Neural progenitor cell (in vitro differentiated cells): ENCODE results near the gene BCKDK. TPM values are rescaled to one million over a fixed set of nuclear protein-coding genes. Genes with fewer than 3 reads are reported as not detected.
"Not testable (repeated sequence)": the region's sequence is repeated elsewhere in the genome, so short reads cannot be mapped to it uniquely, and the experiment has no call there.

Source experiments
- DNase-seq: peaks from one replicate; pipeline ENCODE4 v3.0.0-alpha.2; 2016; ENCODE audit warnings: low spot score
- H2AFZ ChIP-seq: fragments of 200-600 bp; sonication (generic); replicated peaks from 2 replicates; pipeline ENCODE4 v1.6.1; 2016; ENCODE audit warnings: antibody characterized with exemption
- H3F3A ChIP-seq: fragments of 200-600 bp; sonication (generic); 2 replicates; pipeline ENCODE4 v1.6.1; 2016; ENCODE audit warnings: antibody characterized with exemption, low read depth
- H3K27ac ChIP-seq: fragments of 200-600 bp; sonication (generic); 2 replicates; pipeline ENCODE4 v1.5.1; 2016; ENCODE audit warnings: mild to moderate bottlenecking
- H3K27me3 ChIP-seq: fragments of 200-600 bp; sonication (generic); 2 replicates; pipeline ENCODE4 v1.6.1; 2016; ENCODE audit warnings: mild to moderate bottlenecking, moderate library complexity
- H3K36me3 ChIP-seq: fragments of 200-600 bp; sonication (generic); 2 replicates; pipeline ENCODE4 v1.5.1; 2016
- H3K4me1 ChIP-seq: fragments of 200-600 bp; sonication (generic); 2 replicates; pipeline ENCODE4 v1.6.1; 2016; ENCODE audit warnings: mixed run types
- H3K4me2 ChIP-seq: fragments of 200-600 bp; sonication (generic); 2 replicates; pipeline ENCODE4 v1.6.1; 2016
- H3K4me3 ChIP-seq: fragments of 200-600 bp; sonication (generic); 2 replicates; pipeline ENCODE4 v1.5.1; 2016
- H3K79me2 ChIP-seq: fragments of 200-600 bp; sonication (generic); 2 replicates; pipeline ENCODE4 v1.6.1; 2016; ENCODE audit warnings: low read depth
- H3K9ac ChIP-seq: fragments of 200-600 bp; sonication (generic); 2 replicates; pipeline ENCODE4 v1.6.1; 2016
- H3K9me3 ChIP-seq: fragments of 200-600 bp; sonication (generic); 2 replicates; pipeline ENCODE4 v1.5.1; 2016; ENCODE audit warnings: low read depth
- H4K20me1 ChIP-seq: fragments of 200-600 bp; sonication (generic); 2 replicates; pipeline ENCODE4 v1.6.1; 2016; ENCODE audit warnings: low read depth
- H3K27ac Mint-ChIP-seq: 3 replicates; pipeline ENCODE4 v1.8.0; 2021; ENCODE audit warnings: mixed read lengths
- H3K27me3 Mint-ChIP-seq: 2 replicates; pipeline ENCODE4 v1.8.0; 2022; ENCODE audit warnings: low read depth, mild to moderate bottlenecking, inconsistent platforms, moderate library complexity, mixed read lengths; ENCODE audit not compliant: insufficient read depth
- H3K36me3 Mint-ChIP-seq: 3 replicates; pipeline ENCODE4 v1.8.0; 2021; ENCODE audit warnings: mixed read lengths
- H3K4me1 Mint-ChIP-seq: 3 replicates; pipeline ENCODE4 v1.8.0; 2021; ENCODE audit warnings: mixed read lengths
- H3K4me3 Mint-ChIP-seq: 3 replicates; pipeline ENCODE4 v1.8.0; 2021; ENCODE audit warnings: mild to moderate bottlenecking, moderate library complexity, mixed read lengths
- H3K9me3 Mint-ChIP-seq: 3 replicates; pipeline ENCODE4 v1.8.0; 2020; ENCODE audit warnings: mixed read lengths
- CTCF ChIP-seq: fragments of 200-600 bp; sonication (generic); IDR thresholded peaks from 2 replicates; pipeline ENCODE4 v1.5.1; 2017; ENCODE audit warnings: antibody characterized with exemption, mild to moderate bottlenecking
- EZH2 ChIP-seq: fragments of 200-600 bp; sonication (generic); IDR thresholded peaks from 2 replicates; pipeline ENCODE4 v1.6.1; 2017; ENCODE audit warnings: antibody characterized with exemption, mild to moderate bottlenecking, moderate library complexity
- EZH2phosphoT487 ChIP-seq: fragments of 200-600 bp; sonication (generic); IDR thresholded peaks from 2 replicates; pipeline ENCODE4 v1.6.1; 2017; ENCODE audit warnings: antibody characterized with exemption
- total RNA-seq: library from RNA; depleted of rRNA; stranded (reverse); fragments of >200 nt; gene quantifications from 2 replicates; pipeline ENCODE4 v1.2.3, GENCODE V29; 2015; ENCODE audit warnings: low replicate concordance

BCKDK gene
- total RNA-seq, 1 donor from 2014 or later, result 19.8 TPM

GRCh38 chr16:31099860-31100638, 8.1 kb upstream of the BCKDK start:
- Histone ChIP-seq H3K79me2 (no peaks in the 10 kb centered on the region), H3K27ac (no peak overlapping the region), H3K4me2 (no peak overlapping the region), H3K36me3 (no peaks in the 10 kb centered on the region), H3K9me3 (no peaks in the 10 kb centered on the region), H3K4me1 (no peaks in the 10 kb centered on the region), H2AFZ (no peak overlapping the region), H4K20me1 (no peaks in the 10 kb centered on the region), H3K27me3 (no peaks in the 10 kb centered on the region), H3K4me3 (no peak overlapping the region), H3K9ac (no peak overlapping the region), H3F3A (peaks cover 11% of the 10 kb centered on the region)
- Mint-ChIP-seq H3K9me3 (peaks cover 8% of the 10 kb centered on the region), H3K27me3 (peaks cover 10% of the 10 kb centered on the region), H3K4me3 (peak overlapping the region; percentile 49), H3K36me3 (no peaks in the 10 kb centered on the region), H3K4me1 (no peaks in the 10 kb centered on the region), H3K27ac (no peak overlapping the region)
- DNase-seq, result no peak
- TF ChIP-seq EZH2phosphoT487, result no peak
- TF ChIP-seq CTCF, result no peak

- DNase-seq, H3K9me3 ChIP-seq, H3K9ac ChIP-seq, H3K4me1 Mint-ChIP-seq, H3K4me1 ChIP-seq, H3K4me3 ChIP-seq, H3K4me2 ChIP-seq, H3K36me3 Mint-ChIP-seq, H3K27me3 ChIP-seq, H3K27ac Mint-ChIP-seq, H3K27me3 Mint-ChIP-seq, H3K9me3 Mint-ChIP-seq, H3K4me3 Mint-ChIP-seq, H3K79me2 ChIP-seq, H3F3A ChIP-seq, H4K20me1 ChIP-seq, H2AFZ ChIP-seq, H3K27ac ChIP-seq, H3K36me3 ChIP-seq: not testable (repeated sequence)
Observed at GRCh38 chr16:31100876-31101641, 7.1 kb upstream of the BCKDK start.

GRCh38 chr16:31105677-31106213, 2.4 kb upstream of the BCKDK start:
- Histone ChIP-seq H4K20me1 (no peaks in the 10 kb centered on the region), H3K4me2 (no peak overlapping the region), H2AFZ (peak overlapping the region; percentile 63), H3K79me2 (peaks cover 3% of the 10 kb centered on the region), H3K4me3 (no peak overlapping the region), H3K4me1 (peaks cover 5% of the 10 kb centered on the region), H3F3A (peaks cover 13% of the 10 kb centered on the region), H3K36me3 (no peaks in the 10 kb centered on the region), H3K27ac (no peak overlapping the region), H3K9me3 (no peaks in the 10 kb centered on the region), H3K9ac (no peak overlapping the region), H3K27me3 (no peaks in the 10 kb centered on the region)
- Mint-ChIP-seq H3K27me3 (peaks cover 6% of the 10 kb centered on the region), H3K27ac (no peak overlapping the region), H3K4me1 (peaks cover 12% of the 10 kb centered on the region), H3K9me3 (no peaks in the 10 kb centered on the region), H3K36me3 (peaks cover 9% of the 10 kb centered on the region), H3K4me3 (no peak overlapping the region)
- peak; percentile 75 for DNase-seq
- TF ChIP-seq CTCF, result peak; percentile 64
- TF ChIP-seq EZH2, result no peak
